Mucosa of descending colon (tissue), 3 donors: Measurements from ENCODE around the gene NAT8L. TPM values are rescaled to one million over a fixed set of nuclear protein-coding genes. Genes with fewer than 3 reads are reported as not detected.

Experiments
- ATAC-seq: fragments of 200-7000 bp; cut with Tn5 transposase; one replicate; pipeline ENCODE4 v1.9.1; 2020; ENCODE audit warnings: mild to moderate bottlenecking, moderate library complexity
- DNase-seq, 3 donors: peaks; one replicate each; pipeline ENCODE4 v3.0.0-alpha.2; 2020
- H3K36me3 ChIP-seq: fragments of 200-600 bp; one replicate; pipeline ENCODE4 v1.8.0; 2021; ENCODE audit warnings: low read depth, mild to moderate bottlenecking
- H3K4me1 ChIP-seq: fragments of 200-600 bp; one replicate; pipeline ENCODE4 v1.8.0; 2021; ENCODE audit warnings: low read depth, mild to moderate bottlenecking
- H3K4me3 ChIP-seq: fragments of 200-600 bp; one replicate; pipeline ENCODE4 v1.8.0; 2021; ENCODE audit warnings: mild to moderate bottlenecking
- H3K9me3 ChIP-seq: fragments of 200-600 bp; one replicate; pipeline ENCODE4 v1.8.0; 2021; ENCODE audit warnings: mild to moderate bottlenecking
- CTCF ChIP-seq: fragments of 200-600 bp; IDR thresholded peaks from one replicate; pipeline ENCODE4 v1.8.0; 2022; ENCODE audit warnings: antibody characterized with exemption, mild to moderate bottlenecking
- intact Hi-C, 2 donors: fragments of 100-400 bp; cut with DNase I in 1 of 2; cut with micrococcal nuclease in 1 of 2; formaldehyde crosslinking; loops; one replicate each; pipeline versions ENCODE4 v1.11.0 to v1.11.1; 2022; cut with DNase I, micrococcal nuclease
- total RNA-seq, 3 donors: library from RNA; stranded (reverse); fragmentation: NEBNext Ultra II Directional in 2 of 3; extraction: Animal tissue kit (Norgen Biotek cat#: 25700) in 2 of 3; gene quantifications; one replicate each; pipeline versions ENCODE4 v1.2.1 to v1.2.4, GENCODE V29; 2021 to 2023
- donor health status: DM: no; HTN: no; CAD: no; lungs with moderate emphysema.
- donor health status: DM: no; HTN: no; CAD: no.
- donor health status: DM: no; HTN: yes; CAD: no.

The NAT8L gene
- total RNA-seq, 3 donors from 2014 or later, result 0.24 to 0.66 (median 0.26) TPM

GRCh38 chr4:2064276-2064991, 5.3 kb downstream of the NAT8L start:
- DNase-seq (peak; percentile 66 to 83 (median 79)), ATAC-seq (peak; percentile 84)
- H3K9me3 ChIP-seq, result no peaks in the 10 kb centered on the region
- intact Hi-C loops, result no loop called here
- H3K4me3 ChIP-seq, result no peak overlapping the region
- H3K4me1 ChIP-seq, result peaks cover 6% of the 10 kb centered on the region
- no peaks in the 10 kb centered on the region for H3K36me3 ChIP-seq
- no peak for TF ChIP-seq CTCF

GRCh38 chr4:2065106-2065930, 6.2 kb downstream of the NAT8L start:
- ATAC-seq (no peak), DNase-seq (peak in 2 of 3 donors; percentile 16 to 19)
- H3K4me1 ChIP-seq, result peaks cover 6% of the 10 kb centered on the region
- no peaks in the 10 kb centered on the region for H3K9me3 ChIP-seq
- no peak overlapping the region for H3K4me3 ChIP-seq
- TF ChIP-seq CTCF, result no peak
- intact Hi-C loops, result no loop called here
- no peaks in the 10 kb centered on the region for H3K36me3 ChIP-seq

- no peaks in the 10 kb centered on the region for H3K9me3 ChIP-seq
- intact Hi-C loops, result no loop called here
- no peak for ATAC-seq
- peaks cover 6% of the 10 kb centered on the region for H3K4me1 ChIP-seq
- H3K4me3 ChIP-seq, result no peak overlapping the region
- H3K36me3 ChIP-seq, result no peaks in the 10 kb centered on the region
- TF ChIP-seq CTCF, result no peak
- DNase-seq, result peak in 1 of 3 donors; percentile 22
Measured at GRCh38 chr4:2066011-2066551, 7.0 kb downstream of the NAT8L start.

GRCh38 chr4:2066571-2067445, 7.7 kb downstream of the NAT8L start:
- DNase-seq, result peak in 2 of 3 donors; percentile 19 to 41
- no peaks in the 10 kb centered on the region for H3K36me3 ChIP-seq
- TF ChIP-seq CTCF, result no peak
- H3K9me3 ChIP-seq, result no peaks in the 10 kb centered on the region
- peaks cover 6% of the 10 kb centered on the region for H3K4me1 ChIP-seq
- intact Hi-C loops, result no loop called here
- no peak for ATAC-seq
- no peak overlapping the region for H3K4me3 ChIP-seq

- ATAC-seq (no peak), DNase-seq (peak in 1 of 3 donors; percentile 22)
- intact Hi-C loops, result no loop called here
- H3K4me3 ChIP-seq, result no peak overlapping the region
- no peaks in the 10 kb centered on the region for H3K9me3 ChIP-seq
- H3K4me1 ChIP-seq, result peaks cover 6% of the 10 kb centered on the region
- no peak for TF ChIP-seq CTCF
- no peaks in the 10 kb centered on the region for H3K36me3 ChIP-seq
Measured at GRCh38 chr4:2067446-2068197, 8.5 kb downstream of the NAT8L start.
